A549 (cell line): ENCODE results near the gene KCNQ1. TPM values are rescaled to one million over a fixed set of nuclear protein-coding genes. Genes with fewer than 3 reads are reported as not detected.

Experiments
- ATAC-seq, 2 experiments: fragments of 200-7000 bp in 1 of 2; fragments of >200 bp in 1 of 2; cut with Nextera tagmentation in 1 of 2; cut with Tn5 transposase in 1 of 2; 3 replicates each; pipeline versions ENCODE4 v1.8.0 to v1.9.1; 2018 to 2020; ENCODE audit warnings: mild to moderate bottlenecking in 1 of 2, moderate library complexity in 1 of 2
- CTCF ChIA-PET: fragments of 300-600 bp; sonication (Branson Sonifier 250); formaldehyde crosslinking; extraction: SDS; loops from one replicate; lab custom pipeline; 2021; ENCODE audit warnings: antibody characterized with exemption, inconsistent platforms; lab: Yijun Ruan, JAX
- POLR2A ChIA-PET: fragments of 350-600 bp; formaldehyde crosslinking; extraction: SDS; loops from one replicate; lab custom pipeline; 2021; ENCODE audit warnings: antibody characterized with exemption, inconsistent platforms; lab: Yijun Ruan, JAX
- DNase-seq, 2 experiments: peaks; one replicate each; pipeline versions ENCODE4 v3.0.0 to v3.0.0-alpha.2; 2011 to 2016; ENCODE audit warnings: low read depth in 1 of 2, low spot score in 1 of 2
- FAIRE-seq: peaks from 2 replicates; lab custom pipeline; 2011; peaks lifted over from hg19 to GRCh38; lab: Jason Lieb, UNC
- H3K27ac ChIP-seq, 2 experiments: fragments of >200 bp; sonication (Bioruptor Twin); formaldehyde crosslinking; 3 replicates each; pipeline ENCODE4 v1.5.1; 2016 to 2017
- H3K4me1 ChIP-seq: fragments of >200 bp; sonication (Bioruptor Twin); formaldehyde crosslinking; 3 replicates; pipeline ENCODE4 v1.6.1; 2016
- H3K4me2 ChIP-seq: fragments of >200 bp; sonication (Bioruptor Twin); formaldehyde crosslinking; 3 replicates; pipeline ENCODE4 v1.6.1; 2016
- H3K4me3 ChIP-seq: fragments of >200 bp; sonication (Bioruptor Twin); formaldehyde crosslinking; 3 replicates; pipeline ENCODE4 v1.5.1; 2016
- H3K9me3 ChIP-seq: fragments of >200 bp; sonication (Bioruptor Twin); formaldehyde crosslinking; 3 replicates; pipeline ENCODE4 v1.6.1; 2016
- ATOH8 ChIP-seq: fragments of 250-450 bp; sonication (Bioruptor Pico); IDR thresholded peaks from 2 replicates; pipeline ENCODE4 v1.5.0; 2020; ENCODE audit warnings: low read depth, mild to moderate bottlenecking, moderate library complexity
- BCL3 ChIP-seq: fragments of >200 bp; sonication (Bioruptor Twin); formaldehyde crosslinking; IDR thresholded peaks from 3 replicates; pipeline ENCODE4 v1.6.1; 2016
- CBX8 ChIP-seq: fragments of 200-600 bp; sonication (generic); IDR thresholded peaks from 2 replicates; pipeline ENCODE4 v1.6.1; 2016
- CHD4 ChIP-seq: fragments of 200-600 bp; sonication (generic); IDR thresholded peaks from 2 replicates; pipeline ENCODE4 v1.6.1; 2016; ENCODE audit warnings: antibody characterized with exemption, mild to moderate bottlenecking, borderline replicate concordance
- E2F6 ChIP-seq: IDR thresholded peaks from 2 replicates; pipeline ENCODE4 v1.6.1; 2012; ENCODE audit warnings: low read depth, borderline replicate concordance
- EHF ChIP-seq: fragments of 250-450 bp; sonication (Bioruptor Pico); IDR thresholded peaks from 2 replicates; pipeline ENCODE4 v1.5.0; 2020; ENCODE audit warnings: mild to moderate bottlenecking
- EP300 ChIP-seq, 2 experiments: fragments of >200 bp; sonication (Bioruptor Twin); formaldehyde crosslinking; IDR thresholded peaks; 2 replicates in 1 of 2; 3 replicates in 1 of 2; pipeline ENCODE4 v1.6.1; 2016 to 2017
- FOSB ChIP-seq: fragments of 250-450 bp; sonication (Bioruptor Pico); IDR thresholded peaks from 2 replicates; pipeline ENCODE4 v1.5.0; 2020; ENCODE audit warnings: mild to moderate bottlenecking, moderate library complexity
- FOSL2 ChIP-seq, 2 experiments: fragments of 450-650 bp in 1 of 2; fragments of >200 bp in 1 of 2; sonication (Bioruptor Twin) in 1 of 2; formaldehyde crosslinking; IDR thresholded peaks; 2 replicates each; pipeline versions ENCODE4 v1.5.0 to v1.6.1; 2016 to 2020; ENCODE audit warnings: mild to moderate bottlenecking in 1 of 2, moderate library complexity in 1 of 2
- HOXB13 ChIP-seq: fragments of 250-450 bp; sonication (Bioruptor Pico); IDR thresholded peaks from 2 replicates; pipeline ENCODE4 v1.5.0; 2020; ENCODE audit warnings: low read depth, mild to moderate bottlenecking, moderate library complexity
- HOXB5 ChIP-seq: fragments of 250-450 bp; sonication (Bioruptor Pico); IDR thresholded peaks from 2 replicates; pipeline ENCODE4 v1.5.0; 2020; ENCODE audit warnings: mild to moderate bottlenecking, moderate library complexity
- JUN ChIP-seq, 2 experiments: fragments of >200 bp; sonication (Bioruptor Twin); formaldehyde crosslinking; IDR thresholded peaks; 2 replicates in 1 of 2; 3 replicates in 1 of 2; pipeline ENCODE4 v1.6.1; 2016 to 2017
- KDM1A ChIP-seq: fragments of 200-600 bp; sonication (generic); IDR thresholded peaks from 2 replicates; pipeline ENCODE4 v1.6.1; 2016; ENCODE audit warnings: low read depth, mild to moderate bottlenecking
- KDM5A ChIP-seq: fragments of 200-600 bp; sonication (generic); IDR thresholded peaks from 2 replicates; pipeline ENCODE4 v1.6.1; 2016; ENCODE audit warnings: antibody characterized with exemption, mild to moderate bottlenecking
- MAX ChIP-seq: IDR thresholded peaks from 2 replicates; pipeline ENCODE4 v1.6.1; 2012
- MAZ ChIP-seq: fragments of 150-350 bp; IDR thresholded peaks from 2 replicates; pipeline ENCODE4 v1.6.1; 2014; ENCODE audit warnings: antibody characterized with exemption, low read depth, low read length, borderline replicate concordance
- MYC ChIP-seq: IDR thresholded peaks from 2 replicates; pipeline ENCODE4 v1.6.1; 2012; ENCODE audit warnings: mild to moderate bottlenecking, inconsistent platforms, low read length, improper control_type of control experiment, borderline replicate concordance
- NFE2L2 ChIP-seq: fragments of 150-350 bp; conservative IDR thresholded peaks from 2 replicates; pipeline ENCODE4 v1.6.1; 2014; ENCODE audit warnings: low read length
- NPAS2 ChIP-seq: fragments of 250-450 bp; sonication (Bioruptor Pico); IDR thresholded peaks from 2 replicates; pipeline ENCODE4 v1.8.0; 2022; ENCODE audit warnings: mild to moderate bottlenecking, moderate library complexity, borderline replicate concordance
- PHF8 ChIP-seq: fragments of 200-600 bp; sonication (generic); IDR thresholded peaks from 2 replicates; pipeline ENCODE4 v1.6.1; 2016; ENCODE audit warnings: low read depth, mild to moderate bottlenecking, antibody characterized with exemption, moderate library complexity, borderline replicate concordance
- POLR2A ChIP-seq: IDR thresholded peaks from 2 replicates; pipeline ENCODE4 v1.6.1; 2012; ENCODE audit warnings: mild to moderate bottlenecking, low read length
- RAD21 ChIP-seq, 2 experiments: fragments of >200 bp in 1 of 2; sonication (Bioruptor Twin) in 1 of 2; formaldehyde crosslinking in 1 of 2; IDR thresholded peaks in 1 of 2; conservative IDR thresholded peaks in 1 of 2; 2 replicates in 1 of 2; 3 replicates in 1 of 2; pipeline ENCODE4 v1.6.1; 2012 to 2018; ENCODE audit warnings: inconsistent platforms in 1 of 2
- ZC3H11A ChIP-seq: fragments of 450-650 bp; IDR thresholded peaks from 2 replicates; pipeline ENCODE4 v1.6.1; 2014; ENCODE audit warnings: antibody characterized with exemption, mild to moderate bottlenecking
- ZNF302 ChIP-seq: fragments of 250-450 bp; sonication (Bioruptor Pico); IDR thresholded peaks from 2 replicates; pipeline ENCODE4 v1.9.0; 2021; ENCODE audit warnings: inconsistent platforms, mild to moderate bottlenecking, moderate library complexity
- WGBS: methylation state at CpG from one replicate; pipeline ENCODE4 v1.1.6; 2017; ENCODE audit errors: missing lambda C conversion rate; 5-methylcytosine and 5-hydroxymethylcytosine counted together
- polyA plus RNA-seq, 4 experiments: library from polyadenylated mRNA; depleted of rRNA in 3 of 4; stranded (reverse); fragments of >200 nt; fragmentation: RNase III in 1 of 4; extraction: RNeasy Plus Mini Kit Qiagen cat#74134 plus additional on column Dnase treatment in 1 of 4; gene quantifications; 2 replicates in 3 of 4; 3 replicates in 1 of 4; pipeline ENCODE4 v1.2.3, GENCODE V29; 2011 to 2017
- TF ChIP-seq, protein P1 (sequence below): fragments of >200 bp; sonication (Bioruptor Twin); formaldehyde crosslinking; IDR thresholded peaks from 2 replicates; pipeline ENCODE4 v1.6.1; 2016

Gene KCNQ1
- polyA plus RNA-seq, 2 of the 4 experiments (the other 2 are of a cell fraction), result 0.14 to 0.17 TPM

DNA sequence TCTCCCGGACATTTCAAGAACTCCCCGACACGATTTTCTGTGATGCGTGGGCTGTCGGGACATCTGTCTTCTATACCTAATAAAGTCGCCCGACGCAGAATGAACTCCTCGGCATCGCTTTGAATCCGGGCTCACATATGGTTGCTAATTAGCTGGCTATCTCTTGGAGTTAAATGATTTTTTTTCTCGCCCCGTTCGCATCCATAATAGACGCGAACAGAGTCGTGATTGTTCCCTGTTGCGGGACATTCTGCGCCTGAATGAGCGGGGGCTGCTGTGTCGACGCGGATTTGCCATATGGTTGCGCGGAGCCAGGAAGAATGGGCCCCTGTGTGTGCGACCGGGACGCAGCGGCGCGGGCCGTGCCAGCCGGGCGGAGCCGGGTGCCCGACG, 424.3 kb downstream of the KCNQ1 start:
- DNase-seq (no peak), ATAC-seq (no peak), FAIRE-seq (no peak)
- H3K4me2 ChIP-seq, result no peak overlapping the region
- 90% methylated on average over 37 of the region's 37 CpGs for whole genome bisulfite sequencing
- ChIA-PET POLR2A (no interaction called here), CTCF (interaction anchor here (0.8 to 1.2 kb wide), 4 partner anchors 10 to 337 kb away, joined by 3 to 4 read pairs (median 3); no protein-coding TSS in a partner anchor)
- H3K4me3 ChIP-seq, result no peak overlapping the region
- no peaks in the 10 kb centered on the region for H3K9me3 ChIP-seq
- no peak overlapping the region for H3K27ac ChIP-seq
- TF ChIP-seq EP300 (IDR thresholded peaks at IDR 0.05) (no peak), EHF (CRISPR knock-in tag) (no peak), ZNF302 (CRISPR knock-in tag) (no peak), POLR2A (no peak), CHD4 (no peak)
- no peaks in the 10 kb centered on the region for H3K4me1 ChIP-seq

DNA sequence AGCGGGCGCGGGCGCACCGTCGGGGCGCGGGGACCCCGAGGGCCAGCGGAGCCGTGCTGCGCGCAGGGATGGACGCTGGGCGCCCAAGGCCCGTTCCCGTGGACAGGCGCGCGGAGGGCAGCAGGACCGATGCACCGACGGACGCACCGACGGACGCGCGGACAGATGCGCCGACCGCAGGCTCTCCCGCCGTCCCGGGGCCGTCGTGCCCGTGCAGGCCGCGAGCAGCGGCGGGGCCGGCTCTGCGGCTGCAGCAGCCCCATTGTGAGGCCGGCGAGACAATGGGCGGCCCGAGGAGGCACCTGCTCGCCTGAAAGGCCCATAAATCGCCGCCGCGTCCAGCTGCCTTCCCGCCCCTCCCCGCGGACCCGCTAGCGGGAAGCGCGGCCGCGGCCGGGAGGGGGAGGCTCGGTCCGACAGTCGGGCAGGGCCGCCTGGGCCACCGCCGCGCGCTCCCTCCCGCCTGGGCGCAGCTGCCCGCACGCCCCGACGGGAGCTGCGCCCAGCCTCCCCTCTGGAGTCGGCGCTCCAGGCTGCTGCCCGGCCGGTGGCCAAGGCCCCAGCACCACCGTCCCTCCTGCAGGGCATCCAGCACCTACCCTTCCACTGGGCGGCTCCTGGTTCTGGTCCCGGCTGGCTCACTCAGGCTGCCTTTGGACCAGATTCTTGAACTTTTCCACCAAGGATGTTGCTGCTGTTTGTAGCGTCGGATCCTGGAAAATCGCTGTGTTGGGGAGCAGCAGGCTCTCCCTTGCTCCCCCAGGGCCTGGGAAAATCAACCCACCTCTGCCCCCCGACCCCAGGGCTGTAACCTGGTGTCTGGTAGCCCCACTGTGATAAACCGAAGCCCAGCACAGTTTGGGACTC, 425.0 kb downstream of the KCNQ1 start:
- no peak for ATAC-seq
- no peak for FAIRE-seq
- Histone ChIP-seq H3K4me3 (no peak overlapping the region), H3K27ac (no peak overlapping the region), H3K4me2 (no peak overlapping the region), H3K9me3 (no peaks in the 10 kb centered on the region), H3K4me1 (no peaks in the 10 kb centered on the region)
- TF ChIP-seq, protein P1, sequence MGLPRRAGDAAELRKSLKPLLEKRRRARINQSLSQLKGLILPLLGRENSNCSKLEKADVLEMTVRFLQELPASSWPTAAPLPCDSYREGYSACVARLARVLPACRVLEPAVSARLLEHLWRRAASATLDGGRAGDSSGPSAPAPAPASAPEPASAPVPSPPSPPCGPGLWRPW, result no peak
- TF ChIP-seq ATOH8 (no peak), HOXB13 (CRISPR knock-in tag) (no peak), EHF (CRISPR knock-in tag) (no peak), ZC3H11A (no peak), KDM1A (no peak), FOSB (no peak), KDM5A (no peak), MAZ (no peak), NFE2L2 (no peak)
- POLR2A ChIA-PET, result no interaction called here
- CTCF ChIA-PET, result interaction anchor here (0.8 to 1.4 kb wide), 3 partner anchors 18 to 23 kb away, joined by 3 read pairs; no protein-coding TSS in a partner anchor
- 90% methylated on average over 55 of the region's 90 CpGs for whole genome bisulfite sequencing
- DNase-seq, result no peak

DNA sequence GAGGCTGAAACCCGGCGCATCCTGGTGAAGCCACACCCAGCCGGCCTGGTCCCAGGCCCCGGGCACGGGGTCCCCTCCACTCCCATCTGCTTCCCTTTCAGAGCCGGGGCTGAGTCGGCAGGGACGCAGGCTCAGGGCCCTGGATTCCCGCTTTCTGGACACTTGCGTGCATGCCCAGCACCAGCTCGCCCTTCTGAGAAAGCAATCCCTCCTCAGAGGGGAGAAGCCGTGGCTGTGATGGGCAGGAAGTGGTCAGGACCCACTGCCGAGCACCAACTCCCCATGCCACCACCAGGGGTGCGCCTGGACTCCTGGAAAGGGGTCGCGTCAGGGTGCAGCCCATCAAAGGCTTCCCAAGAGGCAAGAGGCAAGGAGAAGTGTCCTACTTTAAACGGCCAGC, 425.7 kb downstream of the KCNQ1 start:
- Histone ChIP-seq H3K9me3 (no peaks in the 10 kb centered on the region), H3K4me3 (no peak overlapping the region), H3K4me1 (no peaks in the 10 kb centered on the region), H3K4me2 (no peak overlapping the region), H3K27ac (no peak overlapping the region)
- POLR2A ChIA-PET, result no interaction called here
- CTCF ChIA-PET, result interaction anchor here (1.4 to 2.9 kb wide), 2 partner anchors 17 to 337 kb away, joined by 3 to 12 read pairs; no protein-coding TSS in a partner anchor
- DNase-seq (no peak), ATAC-seq (peak; percentile 69 to 83; a peak in 5 of 6 replicates), FAIRE-seq (no peak)
- TF ChIP-seq CBX8, result no peak
- no peak for TF ChIP-seq NPAS2 (CRISPR knock-in tag)
- no peak for TF ChIP-seq ZNF302 (CRISPR knock-in tag)
- no peak for TF ChIP-seq JUN (IDR thresholded peaks at IDR 0.05)
- no peak for TF ChIP-seq EHF (CRISPR knock-in tag)
- TF ChIP-seq HOXB5 (CRISPR knock-in tag), result no peak
- no peak for TF ChIP-seq MAX
- TF ChIP-seq BCL3, result no peak
- no peak for TF ChIP-seq EP300 (IDR thresholded peaks at IDR 0.05)
- no peak for TF ChIP-seq MYC
- no peak for TF ChIP-seq E2F6
- TF ChIP-seq ZC3H11A, result no peak
- TF ChIP-seq FOSL2 (IDR thresholded peaks at IDR 0.05), result no peak
- no peak for TF ChIP-seq FOSL2 (CRISPR knock-in tag; IDR thresholded peaks at IDR 0.05)
- TF ChIP-seq PHF8, result no peak
- no peak for TF ChIP-seq RAD21 (conservative IDR thresholded peaks at IDR 0.05 in 1 of 2, IDR thresholded peaks at IDR 0.05 in 1 of 2)
- WGBS, result 80% methylated on average over 16 of the region's 17 CpGs
